ENCODE data around the gene ABCC11.
"Not testable (repeated sequence)": the region's sequence is repeated elsewhere in the genome, so short reads cannot be mapped to it uniquely, and the experiment has no call there.

ABCC11 gene

GRCh38 chr16:48194828-48195556, 52.3 kb downstream of the ABCC11 start:
- no peak for DNase-seq

GRCh38 chr16:48193846-48194245, 53.5 kb downstream of the ABCC11 start:
- no peak for DNase-seq

- DNase-seq = no peak
These were observed 58.8 kb downstream of the ABCC11 start for GRCh38 chr16:48188449-48189102.

GRCh38 chr16:48187779-48188178, 59.6 kb downstream of the ABCC11 start:
- no peak for DNase-seq

- no peak for DNase-seq
These were observed 62.7 kb downstream of the ABCC11 start for GRCh38 chr16:48184681-48185080.

- no peak for DNase-seq
These were observed 64.3 kb downstream of the ABCC11 start for GRCh38 chr16:48182979-48183537.

- DNase-seq = not testable (repeated sequence)
These were observed 65.4 kb downstream of the ABCC11 start for GRCh38 chr16:48181746-48182520.

GRCh38 chr16:48180868-48181480, 66.4 kb downstream of the ABCC11 start:
- DNase-seq = no peak

- DNase-seq = no peak
These were observed 70.5 kb downstream of the ABCC11 start for GRCh38 chr16:48176635-48177408.

GRCh38 chr16:48173889-48174288, 73.5 kb downstream of the ABCC11 start:
- DNase-seq = no peak

GRCh38 chr16:48172682-48173081, 74.7 kb downstream of the ABCC11 start:
- DNase-seq = peak; percentile 24

GRCh38 chr16:48169896-48170295, 77.4 kb downstream of the ABCC11 start:
- no peak for DNase-seq

- no peak for DNase-seq
These were observed 79.3 kb downstream of the ABCC11 start for GRCh38 chr16:48168075-48168474.

- not testable (repeated sequence) for DNase-seq
These were observed 80.7 kb downstream of the ABCC11 start for GRCh38 chr16:48166617-48167016.

- DNase-seq = no peak
These were observed 81.3 kb downstream of the ABCC11 start for GRCh38 chr16:48165961-48166578.

GRCh38 chr16:48164907-48165715, 82.2 kb downstream of the ABCC11 start:
- peak; percentile 1 for DNase-seq

- DNase-seq = no peak
These were observed 84.4 kb downstream of the ABCC11 start for GRCh38 chr16:48162839-48163410.

- no peak for DNase-seq
These were observed 85.4 kb downstream of the ABCC11 start for GRCh38 chr16:48161906-48162305.

GRCh38 chr16:48160575-48160974, 86.8 kb downstream of the ABCC11 start:
- DNase-seq = no peak

GRCh38 chr16:48158296-48158695, 89.0 kb downstream of the ABCC11 start:
- no peak for DNase-seq

Data from NCI-H526 treated with DMSO at 0.1 percent for 48 hours (cell line).